GM10266 (cell line): ENCODE data around the gene PHF3.

Source experiments
- DNase-seq: peaks from one replicate; pipeline ENCODE4 v3.0.0; 2012; ENCODE audit errors: extremely low spot score
- TF ChIP-seq, protein P1 (sequence below): IDR thresholded peaks from 2 replicates; pipeline ENCODE4 v1.5.1; 2012; ENCODE audit warnings: mild to moderate bottlenecking, low read depth; ENCODE audit not compliant: control insufficient read depth, insufficient read depth; ENCODE audit errors: missing control alignments

Gene PHF3

DNA sequence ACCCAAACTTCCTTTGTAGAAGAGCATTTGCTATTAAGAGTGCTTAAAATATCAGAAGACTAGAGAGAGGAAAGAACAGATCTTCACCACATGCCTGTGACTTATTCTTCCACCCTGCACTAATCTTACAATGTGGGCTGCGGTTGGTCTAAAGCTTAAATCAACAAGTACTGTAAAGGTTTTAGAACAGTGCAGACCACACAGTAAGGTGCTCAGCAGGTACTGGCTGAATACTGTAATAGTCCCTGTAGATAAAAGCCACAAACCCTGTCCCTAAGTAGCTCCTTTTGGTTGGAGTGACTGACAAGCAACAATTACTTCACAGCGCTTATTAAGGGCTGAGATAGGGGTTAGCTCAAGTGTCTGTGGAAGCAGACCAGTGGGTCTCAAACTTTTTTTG is 972 bp upstream of the PHF3 start:
- TF ChIP-seq, protein P1, sequence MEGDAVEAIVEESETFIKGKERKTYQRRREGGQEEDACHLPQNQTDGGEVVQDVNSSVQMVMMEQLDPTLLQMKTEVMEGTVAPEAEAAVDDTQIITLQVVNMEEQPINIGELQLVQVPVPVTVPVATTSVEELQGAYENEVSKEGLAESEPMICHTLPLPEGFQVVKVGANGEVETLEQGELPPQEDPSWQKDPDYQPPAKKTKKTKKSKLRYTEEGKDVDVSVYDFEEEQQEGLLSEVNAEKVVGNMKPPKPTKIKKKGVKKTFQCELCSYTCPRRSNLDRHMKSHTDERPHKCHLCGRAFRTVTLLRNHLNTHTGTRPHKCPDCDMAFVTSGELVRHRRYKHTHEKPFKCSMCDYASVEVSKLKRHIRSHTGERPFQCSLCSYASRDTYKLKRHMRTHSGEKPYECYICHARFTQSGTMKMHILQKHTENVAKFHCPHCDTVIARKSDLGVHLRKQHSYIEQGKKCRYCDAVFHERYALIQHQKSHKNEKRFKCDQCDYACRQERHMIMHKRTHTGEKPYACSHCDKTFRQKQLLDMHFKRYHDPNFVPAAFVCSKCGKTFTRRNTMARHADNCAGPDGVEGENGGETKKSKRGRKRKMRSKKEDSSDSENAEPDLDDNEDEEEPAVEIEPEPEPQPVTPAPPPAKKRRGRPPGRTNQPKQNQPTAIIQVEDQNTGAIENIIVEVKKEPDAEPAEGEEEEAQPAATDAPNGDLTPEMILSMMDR, result no peak
- DNase-seq, result no peak

DNA sequence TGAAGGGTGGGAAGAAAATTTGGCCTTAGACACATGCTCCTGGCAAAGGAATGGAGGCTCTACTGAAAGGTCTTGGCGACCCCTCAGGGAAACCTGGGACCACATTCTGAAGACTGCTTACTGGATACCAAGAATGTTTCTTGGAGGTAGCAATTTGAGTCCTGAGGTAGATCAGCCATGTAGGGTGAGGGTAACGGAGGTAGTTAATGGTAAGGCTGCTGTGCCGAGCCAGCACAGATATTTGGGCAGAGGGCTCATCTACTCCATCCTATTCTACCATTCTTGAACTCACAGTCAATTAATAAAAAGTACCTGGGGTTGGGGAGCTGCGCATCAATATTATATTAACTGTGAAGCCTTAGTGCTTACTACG is 401 bp upstream of the PHF3 start:
- TF ChIP-seq, protein P1, result no peak
- no peak for DNase-seq

GRCh38 chr6:63636518-63637021 is 968 bp downstream of the PHF3 start:
- TF ChIP-seq, protein P1, result no peak

GRCh38 chr6:63637865-63638445 is 2.4 kb downstream of the PHF3 start:
- DNase-seq, result no peak
- TF ChIP-seq, protein P1, result no peak

More at GRCh38 chr6:63636518-63637021, 968 bp downstream of the PHF3 start:
- peak; percentile 58 for DNase-seq

GRCh38 chr6:63640062-63640461 is 4.5 kb downstream of the PHF3 start:
- DNase-seq, result no peak
- TF ChIP-seq, protein P1, result no peak

DNA sequence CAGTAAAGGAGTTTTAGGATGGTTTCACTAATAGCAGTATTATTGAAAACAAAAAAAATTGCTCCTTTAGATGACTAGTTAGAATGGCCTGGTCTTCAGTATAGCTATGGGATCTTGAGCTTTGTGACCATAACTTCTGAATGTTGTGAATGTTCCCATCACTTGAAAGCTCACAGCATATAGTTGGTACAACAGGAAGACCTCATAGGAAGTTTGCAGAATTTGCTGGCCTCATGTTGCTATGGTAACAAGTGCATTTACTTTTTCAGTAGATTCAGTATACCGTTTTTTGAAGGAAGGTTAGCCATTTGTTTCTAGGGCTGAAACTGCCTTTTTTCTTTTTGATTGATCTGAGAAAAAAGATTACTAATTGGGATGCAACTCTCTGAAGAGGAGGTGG is 8.3 kb downstream of the PHF3 start:
- peak; percentile 9 for DNase-seq
- TF ChIP-seq, protein P1, result no peak

DNA sequence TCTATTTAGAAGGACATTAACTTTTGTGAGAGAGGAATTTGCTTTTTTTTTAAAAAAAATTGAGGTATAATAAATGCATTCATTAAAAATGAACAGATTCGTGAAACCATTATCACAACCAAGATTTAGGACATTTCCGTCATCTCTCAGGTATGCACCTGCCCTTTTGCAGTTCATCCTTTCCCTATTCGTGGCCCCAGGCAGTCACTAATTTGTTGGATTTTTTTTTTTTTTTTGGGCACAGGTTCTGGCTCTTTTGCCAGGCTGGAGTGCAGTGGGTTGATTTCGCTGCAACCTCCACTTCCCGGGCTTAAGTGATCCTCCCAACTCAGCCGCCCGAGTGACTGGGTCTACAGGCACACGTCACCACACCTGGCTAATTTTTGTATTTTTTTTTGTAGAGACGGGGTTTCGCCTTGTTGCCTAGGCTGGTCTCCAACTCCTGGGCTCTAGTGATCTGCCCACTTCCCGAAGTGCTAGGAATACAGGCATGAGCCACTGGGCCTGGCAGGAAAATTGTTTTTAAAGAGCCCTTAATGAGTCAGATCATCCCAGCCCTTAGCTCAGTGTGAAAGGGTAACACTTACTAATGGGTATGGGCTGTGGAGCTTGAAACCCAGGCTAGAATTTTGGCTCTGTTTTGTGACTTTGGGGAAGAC is 9.2 kb downstream of the PHF3 start:
- TF ChIP-seq, protein P1, result no peak
- DNase-seq, result no peak
